Rectal smooth muscle tissue (tissue), 1 donor: Measurements from ENCODE around the gene PEMT.

Source experiments
- H3K27ac ChIP-seq: one replicate; pipeline ENCODE4 v1.7.0; 2013; ENCODE audit warnings: low read depth, low read length, inconsistent platforms
- H3K27me3 ChIP-seq: one replicate; pipeline ENCODE4 v1.7.0; 2013; ENCODE audit warnings: low read length; ENCODE audit not compliant: control insufficient read depth, insufficient read depth
- H3K36me3 ChIP-seq: one replicate; pipeline ENCODE4 v1.7.0; 2013; ENCODE audit warnings: low read length; ENCODE audit not compliant: control insufficient read depth, insufficient read depth
- H3K4me1 ChIP-seq: one replicate; pipeline ENCODE4 v1.7.0; 2013; ENCODE audit warnings: low read length; ENCODE audit not compliant: control insufficient read depth, insufficient read depth
- H3K4me3 ChIP-seq: one replicate; pipeline ENCODE4 v1.7.0; 2013; ENCODE audit warnings: low read length
- H3K9ac ChIP-seq: one replicate; pipeline ENCODE4 v1.7.0; 2013; ENCODE audit warnings: low read length

The PEMT gene

GRCh38 chr17:17624741-17625140 is 33.2 kb upstream of the PEMT start:
- Histone ChIP-seq H3K27me3 (no peaks in the 10 kb centered on the region), H3K36me3 (no peaks in the 10 kb centered on the region), H3K27ac (no peak overlapping the region), H3K4me3 (no peak overlapping the region), H3K9ac (no peak overlapping the region), H3K4me1 (no peaks in the 10 kb centered on the region)

GRCh38 chr17:17623904-17624303 is 32.4 kb upstream of the PEMT start:
- no peaks in the 10 kb centered on the region for H3K36me3 ChIP-seq
- no peak overlapping the region for H3K4me3 ChIP-seq
- no peaks in the 10 kb centered on the region for H3K4me1 ChIP-seq
- no peak overlapping the region for H3K9ac ChIP-seq
- H3K27me3 ChIP-seq = no peaks in the 10 kb centered on the region
- no peak overlapping the region for H3K27ac ChIP-seq

GRCh38 chr17:17621254-17621653 is 29.7 kb upstream of the PEMT start:
- Histone ChIP-seq H3K4me3 (no peak overlapping the region), H3K9ac (no peak overlapping the region), H3K27ac (no peak overlapping the region), H3K36me3 (no peaks in the 10 kb centered on the region), H3K4me1 (no peaks in the 10 kb centered on the region), H3K27me3 (no peaks in the 10 kb centered on the region)

- Histone ChIP-seq H3K27ac (no peak overlapping the region), H3K9ac (no peak overlapping the region), H3K27me3 (no peaks in the 10 kb centered on the region), H3K4me3 (no peak overlapping the region), H3K36me3 (no peaks in the 10 kb centered on the region), H3K4me1 (no peaks in the 10 kb centered on the region)
Measured at GRCh38 chr17:17613708-17614114, 22.2 kb upstream of the PEMT start.

GRCh38 chr17:17612085-17613022 is 20.8 kb upstream of the PEMT start:
- Histone ChIP-seq H3K9ac (no peak overlapping the region), H3K27ac (no peak overlapping the region), H3K4me3 (no peak overlapping the region), H3K4me1 (no peaks in the 10 kb centered on the region), H3K27me3 (no peaks in the 10 kb centered on the region), H3K36me3 (no peaks in the 10 kb centered on the region)

- no peak overlapping the region for H3K4me3 ChIP-seq
- no peak overlapping the region for H3K27ac ChIP-seq
- no peak overlapping the region for H3K9ac ChIP-seq
- H3K36me3 ChIP-seq = no peaks in the 10 kb centered on the region
- H3K27me3 ChIP-seq = no peaks in the 10 kb centered on the region
- H3K4me1 ChIP-seq = no peaks in the 10 kb centered on the region
Measured at GRCh38 chr17:17609121-17609520, 17.6 kb upstream of the PEMT start.

GRCh38 chr17:17606416-17607000 is 15.0 kb upstream of the PEMT start:
- H3K4me3 ChIP-seq = no peak overlapping the region
- no peaks in the 10 kb centered on the region for H3K36me3 ChIP-seq
- no peaks in the 10 kb centered on the region for H3K4me1 ChIP-seq
- no peak overlapping the region for H3K27ac ChIP-seq
- no peaks in the 10 kb centered on the region for H3K27me3 ChIP-seq
- no peak overlapping the region for H3K9ac ChIP-seq

- no peak overlapping the region for H3K4me3 ChIP-seq
- no peaks in the 10 kb centered on the region for H3K36me3 ChIP-seq
- H3K27ac ChIP-seq = no peak overlapping the region
- H3K9ac ChIP-seq = no peak overlapping the region
- H3K4me1 ChIP-seq = no peaks in the 10 kb centered on the region
- no peaks in the 10 kb centered on the region for H3K27me3 ChIP-seq
Measured at GRCh38 chr17:17605729-17606088, 14.2 kb upstream of the PEMT start.

GRCh38 chr17:17605083-17605728 is 13.7 kb upstream of the PEMT start:
- H3K27ac ChIP-seq = no peak overlapping the region
- no peaks in the 10 kb centered on the region for H3K27me3 ChIP-seq
- H3K9ac ChIP-seq = no peak overlapping the region
- H3K4me3 ChIP-seq = no peak overlapping the region
- no peaks in the 10 kb centered on the region for H3K4me1 ChIP-seq
- H3K36me3 ChIP-seq = no peaks in the 10 kb centered on the region

GRCh38 chr17:17603895-17604225 is 12.4 kb upstream of the PEMT start:
- H3K27ac ChIP-seq = no peak overlapping the region
- no peak overlapping the region for H3K4me3 ChIP-seq
- H3K27me3 ChIP-seq = no peaks in the 10 kb centered on the region
- no peaks in the 10 kb centered on the region for H3K4me1 ChIP-seq
- no peaks in the 10 kb centered on the region for H3K36me3 ChIP-seq
- H3K9ac ChIP-seq = no peak overlapping the region

- no peak overlapping the region for H3K4me3 ChIP-seq
- no peak overlapping the region for H3K27ac ChIP-seq
- H3K36me3 ChIP-seq = no peaks in the 10 kb centered on the region
- no peaks in the 10 kb centered on the region for H3K4me1 ChIP-seq
- H3K27me3 ChIP-seq = no peaks in the 10 kb centered on the region
- no peak overlapping the region for H3K9ac ChIP-seq
Measured at GRCh38 chr17:17603178-17603894, 11.8 kb upstream of the PEMT start.

GRCh38 chr17:17599965-17600364 is 8.5 kb upstream of the PEMT start:
- no peaks in the 10 kb centered on the region for H3K4me1 ChIP-seq
- no peak overlapping the region for H3K4me3 ChIP-seq

More at GRCh38 chr17:17599965-17600364, 8.5 kb upstream of the PEMT start:
- Histone ChIP-seq H3K27me3 (no peaks in the 10 kb centered on the region), H3K27ac (no peak overlapping the region), H3K9ac (no peak overlapping the region), H3K36me3 (no peaks in the 10 kb centered on the region)
